HG02981 (cell line): ENCODE data around the gene RNF5.
"Not testable (repeated sequence)": the region's sequence is repeated elsewhere in the genome, so short reads cannot be mapped to it uniquely, and the experiment has no call there.

Experiments
- ATAC-seq: cut with Tn5 transposase; IDR thresholded peaks from one replicate; pipeline ENCODE4 v1.9.1; 2021; ENCODE audit warnings: mild to moderate bottlenecking, moderate library complexity; ENCODE audit not compliant: unreplicated experiment

The RNF5 gene

GRCh38 chr6:32203426-32204267, 25.4 kb downstream of the RNF5 start:
- ATAC-seq: no peak

GRCh38 chr6:32204268-32204715, 26.1 kb downstream of the RNF5 start:
- ATAC-seq: no peak

GRCh38 chr6:32208996-32209395, 30.8 kb downstream of the RNF5 start:
- ATAC-seq: no peak

GRCh38 chr6:32210191-32210601, 32.0 kb downstream of the RNF5 start:
- no peak for ATAC-seq

GRCh38 chr6:32211432-32211831, 33.2 kb downstream of the RNF5 start:
- not testable (repeated sequence) for ATAC-seq

GRCh38 chr6:32212076-32212760, 34.0 kb downstream of the RNF5 start:
- no peak for ATAC-seq

- ATAC-seq: no peak
Measured at GRCh38 chr6:32213649-32214048, 35.4 kb downstream of the RNF5 start.

GRCh38 chr6:32214126-32214525, 35.9 kb downstream of the RNF5 start:
- ATAC-seq: no peak

- ATAC-seq: no peak
Measured at GRCh38 chr6:32215617-32216016, 37.4 kb downstream of the RNF5 start.

GRCh38 chr6:32216285-32216684, 38.1 kb downstream of the RNF5 start:
- no peak for ATAC-seq

- ATAC-seq: no peak
Measured at GRCh38 chr6:32216998-32217397, 38.8 kb downstream of the RNF5 start.

- ATAC-seq: no peak
Measured at GRCh38 chr6:32218167-32218566, 40.0 kb downstream of the RNF5 start.

- ATAC-seq: no peak
Measured at GRCh38 chr6:32220021-32220420, 41.8 kb downstream of the RNF5 start.

- ATAC-seq: no peak
Measured at GRCh38 chr6:32222333-32223230, 44.4 kb downstream of the RNF5 start.

GRCh38 chr6:32223258-32224235, 45.3 kb downstream of the RNF5 start, which contains the start of gene NOTCH4:
Gene NOTCH4, minus strand, starts transcription at chr6:32224067. Its CDS starts 139 bp downstream, at chr6:32223928.
- no peak for ATAC-seq

- no peak for ATAC-seq
Measured at GRCh38 chr6:32224696-32225095, 46.5 kb downstream of the RNF5 start.

- ATAC-seq: no peak
Measured at GRCh38 chr6:32226434-32226833, 48.2 kb downstream of the RNF5 start.
